ENCODE results near the gene EPS15.
"Not testable (repeated sequence)": the region's sequence is repeated elsewhere in the genome, so short reads cannot be mapped to it uniquely, and the experiment has no call there.

Gene EPS15

DNA sequence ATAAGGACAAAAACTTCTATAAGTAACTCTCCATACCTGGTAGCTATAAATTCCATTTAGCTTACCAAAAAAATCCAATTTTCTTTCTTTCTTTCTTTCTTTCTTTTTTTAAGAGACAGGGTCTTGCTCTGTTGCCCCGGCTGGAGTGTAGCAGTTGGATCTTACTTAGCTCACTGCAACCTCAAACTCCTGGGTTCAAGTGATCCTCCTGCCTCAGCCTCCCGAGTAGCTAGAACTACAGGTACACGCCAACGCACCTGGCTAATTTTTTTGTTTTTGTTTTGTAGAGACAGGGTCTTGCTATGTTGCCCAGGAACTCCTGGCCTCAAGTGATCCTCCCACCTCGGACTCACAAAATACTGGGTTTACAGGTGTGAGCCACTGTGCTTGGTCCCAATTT, 75.5 kb downstream of the EPS15 start:
- no peaks in the 10 kb centered on the region for H3K9me3 ChIP-seq
- no peak overlapping the region for H3K27ac ChIP-seq
- intact Hi-C loops (cut with DNase I; ENCODE audit: low total_unique reads) = no loop called here
- H3K27me3 ChIP-seq = no peaks in the 10 kb centered on the region
- no peak for DNase-seq
- no peak overlapping the region for H3K4me3 ChIP-seq
- H3K36me3 ChIP-seq = peaks cover 6 to 39% (median 39%) of the 10 kb centered on the region in 3 donors
- peaks cover 0 to 19% (median 0%) of the 10 kb centered on the region in 4 donors for H3K4me1 ChIP-seq
- TF ChIP-seq, protein P1, sequence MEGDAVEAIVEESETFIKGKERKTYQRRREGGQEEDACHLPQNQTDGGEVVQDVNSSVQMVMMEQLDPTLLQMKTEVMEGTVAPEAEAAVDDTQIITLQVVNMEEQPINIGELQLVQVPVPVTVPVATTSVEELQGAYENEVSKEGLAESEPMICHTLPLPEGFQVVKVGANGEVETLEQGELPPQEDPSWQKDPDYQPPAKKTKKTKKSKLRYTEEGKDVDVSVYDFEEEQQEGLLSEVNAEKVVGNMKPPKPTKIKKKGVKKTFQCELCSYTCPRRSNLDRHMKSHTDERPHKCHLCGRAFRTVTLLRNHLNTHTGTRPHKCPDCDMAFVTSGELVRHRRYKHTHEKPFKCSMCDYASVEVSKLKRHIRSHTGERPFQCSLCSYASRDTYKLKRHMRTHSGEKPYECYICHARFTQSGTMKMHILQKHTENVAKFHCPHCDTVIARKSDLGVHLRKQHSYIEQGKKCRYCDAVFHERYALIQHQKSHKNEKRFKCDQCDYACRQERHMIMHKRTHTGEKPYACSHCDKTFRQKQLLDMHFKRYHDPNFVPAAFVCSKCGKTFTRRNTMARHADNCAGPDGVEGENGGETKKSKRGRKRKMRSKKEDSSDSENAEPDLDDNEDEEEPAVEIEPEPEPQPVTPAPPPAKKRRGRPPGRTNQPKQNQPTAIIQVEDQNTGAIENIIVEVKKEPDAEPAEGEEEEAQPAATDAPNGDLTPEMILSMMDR (IDR thresholded peaks at IDR 0.05) = no peak

DNA sequence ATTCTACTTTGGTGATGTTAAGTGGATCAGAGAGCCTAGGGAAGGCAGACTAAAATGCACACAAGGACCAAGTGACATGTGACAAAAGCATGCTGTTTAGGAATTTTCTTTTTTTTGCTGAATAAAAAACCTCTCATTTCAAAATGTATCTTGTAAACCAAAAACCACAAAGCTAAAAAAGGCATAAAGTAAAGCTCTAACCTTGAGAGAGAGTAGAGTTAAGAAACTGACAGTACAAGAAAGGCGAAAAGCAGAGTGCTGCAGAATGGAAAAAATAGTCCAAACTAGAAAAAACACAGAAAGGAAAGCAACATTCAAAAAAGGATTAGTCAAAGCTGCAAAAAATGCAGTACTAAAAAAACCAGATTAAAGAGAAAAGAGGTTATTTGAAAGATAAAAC, 76.5 kb downstream of the EPS15 start:
- Histone ChIP-seq H3K27ac (no peak overlapping the region), H3K4me1 (peaks cover 0 to 19% (median 0%) of the 10 kb centered on the region in 4 donors), H3K9me3 (no peaks in the 10 kb centered on the region), H3K4me3 (no peak overlapping the region), H3K27me3 (no peaks in the 10 kb centered on the region), H3K36me3 (peaks cover 11 to 36% (median 35%) of the 10 kb centered on the region in 3 donors)
- TF ChIP-seq, protein P1 (IDR thresholded peaks at IDR 0.05) = no peak
- intact Hi-C loops (cut with DNase I; ENCODE audit: low total_unique reads) = no loop called here
- DNase-seq = no peak

DNA sequence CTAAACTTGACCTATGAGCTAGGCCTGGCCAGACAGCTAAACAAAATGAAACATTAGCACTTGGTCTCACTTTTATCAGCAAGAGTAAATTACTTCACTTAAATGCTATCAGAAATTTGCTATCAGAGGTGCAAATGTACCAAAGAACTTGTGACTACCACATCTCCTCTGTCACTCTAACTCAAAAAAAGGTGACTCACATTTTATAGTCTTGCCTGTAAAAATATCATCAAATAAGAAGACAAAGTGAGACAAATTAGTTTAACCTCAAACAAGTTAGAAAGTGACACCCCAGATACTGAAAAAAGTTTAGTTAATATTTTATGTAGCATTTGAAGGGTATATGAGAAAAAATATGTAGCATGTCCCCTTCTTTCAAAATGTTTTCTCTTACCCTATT, 76.9 kb downstream of the EPS15 start:
- Histone ChIP-seq H3K27me3 (no peaks in the 10 kb centered on the region), H3K9me3 (no peaks in the 10 kb centered on the region), H3K36me3 (peaks cover 11 to 32% (median 31%) of the 10 kb centered on the region in 3 donors), H3K4me1 (peaks cover 0 to 19% (median 0%) of the 10 kb centered on the region in 4 donors), H3K27ac (no peak overlapping the region), H3K4me3 (no peak overlapping the region)
- intact Hi-C loops (cut with DNase I; ENCODE audit: low total_unique reads) = no loop called here
- no peak for DNase-seq
- TF ChIP-seq, protein P1 (IDR thresholded peaks at IDR 0.05) = no peak

- H3K27ac ChIP-seq = no peak overlapping the region
- no peak for DNase-seq
Measured at GRCh38 chr1:51439895-51440294, 79.2 kb downstream of the EPS15 start.

DNA sequence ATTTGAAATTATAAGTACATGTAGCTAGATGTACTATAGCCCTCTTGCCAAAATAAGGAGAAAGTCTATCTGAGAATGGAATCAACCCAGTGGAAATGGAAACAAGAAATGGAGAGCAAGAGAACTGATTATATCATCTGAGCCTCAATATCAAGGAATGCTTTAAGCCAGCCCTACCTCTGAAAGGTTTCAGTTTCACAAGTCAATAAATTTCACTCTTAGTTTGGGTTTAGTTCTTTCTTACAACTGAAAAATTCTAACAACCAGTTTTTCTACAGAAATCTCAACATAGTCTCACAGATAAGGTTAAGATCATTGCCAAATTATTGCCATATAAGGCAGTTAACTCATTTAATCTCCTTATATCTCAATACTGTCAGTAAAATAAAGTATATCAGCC, 80.0 kb downstream of the EPS15 start:
- peaks cover 17 to 45% (median 33%) of the 10 kb centered on the region in 3 donors for H3K36me3 ChIP-seq
- peaks cover 0 to 13% (median 0%) of the 10 kb centered on the region in 4 donors for H3K4me1 ChIP-seq
- no peaks in the 10 kb centered on the region for H3K27me3 ChIP-seq
- H3K9me3 ChIP-seq = no peaks in the 10 kb centered on the region
- H3K27ac ChIP-seq = no peak overlapping the region
- intact Hi-C loops (cut with DNase I; ENCODE audit: low total_unique reads) = no loop called here
- DNase-seq = no peak
- TF ChIP-seq, protein P1 (IDR thresholded peaks at IDR 0.05) = no peak
- H3K4me3 ChIP-seq = no peak overlapping the region

More at GRCh38 chr1:51439895-51440294, 79.2 kb downstream of the EPS15 start:
- intact Hi-C loops (cut with DNase I; ENCODE audit: low total_unique reads) = no loop called here
- Histone ChIP-seq H3K4me3 (no peak overlapping the region), H3K27me3 (no peaks in the 10 kb centered on the region), H3K9me3 (no peaks in the 10 kb centered on the region), H3K4me1 (peaks cover 0 to 19% (median 0%) of the 10 kb centered on the region in 4 donors), H3K36me3 (peaks cover 11 to 42% (median 33%) of the 10 kb centered on the region in 3 donors)
- TF ChIP-seq, protein P1 (IDR thresholded peaks at IDR 0.05) = no peak

DNA sequence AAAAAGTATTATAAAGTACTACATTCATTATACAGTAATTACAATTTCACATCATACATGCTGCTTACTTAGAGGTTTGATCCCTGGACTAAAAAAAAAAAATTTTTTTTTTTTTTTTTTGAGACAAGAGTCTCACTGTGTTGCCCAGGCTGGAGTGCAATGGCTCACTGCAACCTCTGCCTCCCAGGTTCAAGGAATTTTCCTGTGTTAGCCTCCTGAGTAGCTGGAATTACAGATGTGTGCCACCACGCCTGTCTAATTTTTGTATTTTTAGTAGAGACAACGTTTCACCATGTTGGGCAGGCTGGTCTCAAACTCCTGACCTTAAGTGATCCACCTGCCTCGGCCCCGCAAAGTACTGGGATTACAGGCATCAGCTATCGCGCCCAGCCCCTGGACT, 81.7 kb downstream of the EPS15 start:
- H3K36me3 ChIP-seq = peaks cover 28 to 45% (median 34%) of the 10 kb centered on the region in 3 donors
- DNase-seq; intact Hi-C loops (cut with DNase I; ENCODE audit: low total_unique reads); H3K4me1 ChIP-seq; H3K4me3 ChIP-seq; H3K27me3 ChIP-seq; H3K9me3 ChIP-seq; H3K27ac ChIP-seq: not testable (repeated sequence)
